Measurements from ENCODE around the gene SLC16A7.
"Not testable (repeated sequence)": the region's sequence is repeated elsewhere in the genome, so short reads cannot be mapped to it uniquely, and the experiment has no call there.

The SLC16A7 gene

DNA sequence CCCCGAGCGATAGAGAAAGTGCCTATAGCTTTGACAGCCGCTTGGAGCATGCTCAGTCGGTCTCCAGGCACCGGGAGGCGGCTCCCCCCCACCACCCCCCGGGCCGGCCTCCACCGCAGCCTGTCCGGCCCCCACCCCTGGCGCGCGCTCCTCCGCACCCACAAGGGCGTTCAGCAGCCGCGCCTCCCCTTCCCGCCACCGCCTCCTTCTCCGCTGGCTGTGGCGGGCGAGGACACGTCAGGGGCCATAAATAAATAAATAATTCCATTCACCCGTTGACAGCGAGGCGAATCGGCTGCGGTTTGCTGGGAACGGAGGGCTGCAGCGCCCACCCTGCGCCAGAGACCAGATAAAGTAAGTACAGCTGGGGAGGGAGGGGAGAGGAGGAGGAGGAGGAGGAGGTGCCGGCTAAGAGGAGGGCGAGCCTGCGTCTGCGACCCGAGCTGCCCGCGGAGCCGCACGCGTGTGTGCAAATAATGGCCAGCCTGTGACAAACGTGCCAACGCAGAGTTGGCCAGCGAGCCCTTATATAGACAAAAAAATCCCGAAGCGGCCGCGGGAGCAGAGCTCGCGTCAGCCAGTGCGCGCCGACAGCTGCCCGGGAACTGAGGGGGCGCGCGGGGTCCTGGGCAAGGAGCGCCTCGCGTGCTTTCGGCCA lies at the start of gene SLC16A7:
SLC16A7 (plus strand) TSS at position 147 of the 658 bp plus-strand sequence. CDS start 108,773 bp downstream, outside the sequence.
- peak; percentile 60 to 65 for DNase-seq (ENCODE audit: low read depth in 2 of 2)

- DNase-seq (ENCODE audit: low read depth in 2 of 2): no peak
Measured at GRCh38 chr12:59548930-59549329, 46.9 kb upstream of the SLC16A7 start.

DNA sequence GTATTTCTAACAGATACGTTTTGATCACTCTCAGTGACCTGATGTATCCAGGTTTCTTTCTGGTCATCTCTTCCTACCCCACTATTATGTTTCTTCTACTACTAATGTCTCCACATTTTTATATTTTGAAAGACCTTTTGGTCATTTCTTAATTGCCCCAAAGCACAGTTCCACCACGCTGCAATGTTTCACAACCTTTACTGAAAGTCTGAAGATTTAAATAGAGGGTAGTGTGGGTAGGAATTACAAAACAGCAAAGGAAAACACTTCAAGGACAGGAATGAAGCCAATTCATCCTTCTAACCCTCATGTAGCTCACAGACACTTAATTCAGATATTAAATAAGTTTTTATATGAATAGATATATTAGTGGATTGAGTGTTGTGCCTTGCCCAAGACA lies 36.1 kb upstream of the SLC16A7 start:
- no peak for DNase-seq (ENCODE audit: low read depth in 2 of 2)

- DNase-seq (ENCODE audit: low read depth in 2 of 2): no peak
Measured at GRCh38 chr12:59570145-59570544, 25.7 kb upstream of the SLC16A7 start.

DNA sequence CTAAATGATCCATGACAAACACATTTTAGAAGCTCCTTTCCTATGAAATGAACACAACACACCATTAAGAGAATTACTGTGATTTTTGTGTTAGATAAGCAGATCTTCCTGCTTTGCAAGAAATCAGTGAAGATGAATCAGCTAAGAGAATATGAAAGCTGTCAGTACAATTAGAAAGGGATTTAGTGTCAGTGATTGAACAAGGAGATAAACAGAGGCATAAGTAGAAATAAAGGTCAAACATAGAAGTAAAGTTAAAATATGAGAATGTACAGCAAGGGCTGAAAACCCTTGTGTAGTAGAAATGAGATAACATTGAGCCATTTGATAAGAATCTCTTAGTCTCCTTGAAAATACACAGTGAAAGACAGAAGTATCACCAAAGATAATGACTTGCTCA lies 21.4 kb upstream of the SLC16A7 start:
- no peak for DNase-seq (ENCODE audit: low read depth in 2 of 2)

DNA sequence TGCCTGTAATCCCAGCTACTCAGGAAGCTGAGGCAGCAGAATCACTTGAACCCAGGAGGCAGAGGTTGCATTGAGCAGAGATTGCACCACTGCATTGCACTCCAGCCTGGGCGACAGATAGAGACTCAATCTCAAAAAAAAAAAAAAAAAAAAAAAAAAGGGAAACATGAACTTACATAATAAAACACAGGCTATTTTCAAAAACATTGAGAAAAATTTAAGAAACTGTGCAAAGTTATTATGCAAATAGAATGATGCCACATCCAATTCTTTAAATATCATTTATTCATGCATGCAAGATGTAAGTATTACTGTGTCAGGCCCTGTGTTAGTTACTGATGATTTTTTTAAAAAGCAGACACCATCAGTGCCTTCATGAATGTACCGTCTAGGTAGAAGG lies 20.0 kb upstream of the SLC16A7 start:
- no peak for DNase-seq (ENCODE audit: low read depth in 2 of 2)

DNA sequence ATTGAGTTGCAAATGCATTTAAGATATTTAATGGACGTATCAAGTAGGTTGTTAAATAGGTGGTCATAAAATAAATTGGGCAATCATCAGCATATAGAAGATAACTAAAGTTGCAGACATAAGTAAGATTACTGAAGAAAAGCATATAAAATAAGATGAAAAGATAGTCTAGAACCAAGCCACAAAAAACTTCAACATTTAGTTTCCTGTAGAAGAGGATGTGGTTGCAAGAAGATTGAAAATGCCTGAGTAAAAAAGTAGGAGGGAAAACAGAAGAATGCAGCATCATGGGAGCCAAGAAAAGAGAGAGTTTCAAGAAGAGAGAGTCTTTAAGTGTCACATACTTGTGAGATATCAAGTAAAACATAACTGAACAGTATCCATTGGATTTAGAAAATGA lies 17.6 kb upstream of the SLC16A7 start:
- no peak for DNase-seq (ENCODE audit: low read depth in 2 of 2)

- no peak for DNase-seq (ENCODE audit: low read depth in 2 of 2)
Measured at GRCh38 chr12:59579631-59580030, 16.2 kb upstream of the SLC16A7 start.

DNA sequence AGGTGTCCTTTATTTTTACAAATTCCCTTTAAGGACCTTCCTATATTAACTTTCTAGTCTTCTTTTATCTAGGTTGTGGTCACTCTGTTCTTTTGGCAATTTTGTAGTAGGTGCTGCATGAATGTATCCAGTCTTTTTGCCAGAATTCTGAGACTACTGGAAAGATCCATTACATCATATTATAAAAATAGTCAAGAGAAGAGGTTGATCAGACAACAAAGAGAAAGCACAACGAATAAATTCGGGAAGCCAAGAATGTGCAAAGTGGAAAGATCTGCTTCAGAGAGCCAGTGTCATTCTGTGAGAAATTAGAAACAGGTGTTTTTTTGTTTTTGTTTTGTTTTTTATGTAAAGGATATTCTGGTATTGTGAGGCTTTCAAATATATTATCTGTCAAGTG lies 15.8 kb upstream of the SLC16A7 start:
- no peak for DNase-seq (ENCODE audit: low read depth in 2 of 2)

GRCh38 chr12:59583003-59583712 lies 12.7 kb upstream of the SLC16A7 start:
- no peak for DNase-seq (ENCODE audit: low read depth in 2 of 2)

DNA sequence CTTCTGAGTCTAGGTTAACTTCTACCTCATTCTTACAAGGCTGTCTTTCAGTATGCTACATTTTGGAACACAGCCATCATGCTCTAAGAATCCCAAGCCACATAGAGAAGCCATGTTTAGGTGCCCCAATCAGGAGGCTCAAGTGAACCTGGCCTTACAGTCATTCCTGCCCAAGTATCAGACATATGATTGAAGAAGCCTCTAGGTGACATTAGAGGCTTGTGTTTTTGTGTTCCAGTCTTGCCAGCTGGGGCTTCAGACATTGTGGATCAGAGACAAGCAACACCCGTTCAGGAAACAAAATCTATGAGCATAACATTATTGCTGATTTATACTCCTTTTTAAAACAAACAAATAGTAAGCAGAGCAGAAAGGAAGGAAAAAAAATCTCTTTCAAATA lies 8.1 kb upstream of the SLC16A7 start:
- DNase-seq (ENCODE audit: low read depth in 2 of 2): no peak

GRCh38 chr12:59593761-59594160 lies 2.1 kb upstream of the SLC16A7 start:
- no peak for DNase-seq (ENCODE audit: low read depth in 2 of 2)

DNA sequence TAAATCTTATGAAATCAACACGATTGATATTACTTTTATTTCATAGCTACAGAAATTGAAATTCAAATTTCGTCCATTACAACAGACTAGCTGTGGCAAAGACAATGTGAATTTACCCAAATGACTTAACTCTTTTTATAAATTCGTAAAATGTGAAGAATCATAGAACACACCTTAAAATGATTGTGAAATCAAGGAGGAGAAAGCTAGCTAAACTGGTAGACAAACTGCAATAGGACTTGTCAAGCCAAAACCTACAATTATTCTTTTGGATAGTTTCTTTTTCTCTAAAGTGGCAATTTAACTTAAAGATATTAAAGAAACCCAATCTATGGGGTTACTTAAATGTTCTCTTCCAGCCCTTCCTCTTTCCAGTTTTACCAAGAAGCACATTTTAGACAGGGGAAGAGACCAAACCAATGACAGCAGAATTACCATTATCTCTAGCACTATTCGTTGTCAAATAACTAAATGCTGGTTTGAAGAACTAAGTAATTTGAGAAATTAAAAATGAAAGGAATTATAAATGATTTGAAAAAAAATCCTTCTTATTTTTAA lies 807 bp upstream of the SLC16A7 start:
- no peak for DNase-seq (ENCODE audit: low read depth in 2 of 2)

- DNase-seq (ENCODE audit: low read depth in 2 of 2): no peak
Measured at GRCh38 chr12:59595565-59595882, 305 bp upstream of the SLC16A7 start.

GRCh38 chr12:59597385-59597781 lies 1.6 kb downstream of the SLC16A7 start:
- DNase-seq (ENCODE audit: low read depth in 2 of 2): peak; percentile 7 to 34

DNA sequence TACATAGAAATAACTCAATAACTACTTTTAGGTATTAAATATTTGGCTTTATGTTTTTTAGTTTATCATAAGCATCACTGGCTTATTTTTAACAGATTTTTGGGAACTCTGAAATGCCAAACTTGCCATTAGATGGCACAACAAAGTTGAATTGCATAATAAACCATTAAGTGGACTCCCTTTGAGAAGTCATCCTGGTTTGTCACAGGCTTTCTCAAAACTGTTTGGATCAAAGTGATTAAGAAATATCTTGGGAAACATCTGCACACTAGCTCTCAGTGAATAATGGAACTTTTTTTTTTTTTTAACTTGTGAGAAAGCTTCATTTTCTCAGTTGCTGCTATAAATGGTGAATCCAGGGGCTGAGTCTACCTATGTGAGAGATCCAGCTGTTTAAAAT lies 4.3 kb downstream of the SLC16A7 start:
- no peak for DNase-seq (ENCODE audit: low read depth in 2 of 2)

DNA sequence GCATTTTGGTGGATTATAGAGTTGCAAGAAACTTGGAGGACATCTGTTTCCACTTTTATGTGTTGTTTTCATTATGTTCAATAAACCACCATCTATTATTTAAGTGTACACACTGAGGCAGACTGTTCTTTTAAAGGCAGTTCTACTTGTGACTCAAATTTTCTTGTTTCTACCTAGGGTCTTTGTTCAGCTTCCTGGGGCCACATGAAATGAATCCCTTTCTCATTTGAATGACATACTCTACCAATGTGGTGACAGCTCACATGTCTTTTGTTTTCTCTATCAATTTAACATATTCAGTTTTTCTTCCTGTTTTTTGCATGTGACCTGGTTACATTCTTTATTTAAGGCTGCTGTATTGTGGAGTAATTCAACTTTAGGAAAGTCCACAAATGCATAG lies 7.9 kb downstream of the SLC16A7 start:
- DNase-seq (ENCODE audit: low read depth in 2 of 2): no peak

GRCh38 chr12:59612823-59613434 lies 17.1 kb downstream of the SLC16A7 start:
- not testable (repeated sequence) for DNase-seq (ENCODE audit: low read depth in 2 of 2)

GRCh38 chr12:59615392-59616165 lies 19.8 kb downstream of the SLC16A7 start:
- no peak for DNase-seq (ENCODE audit: low read depth in 2 of 2)

- DNase-seq (ENCODE audit: low read depth in 2 of 2): no peak
Measured at GRCh38 chr12:59619461-59620240, 23.8 kb downstream of the SLC16A7 start.

GRCh38 chr12:59620326-59620725 lies 24.5 kb downstream of the SLC16A7 start:
- DNase-seq (ENCODE audit: low read depth in 2 of 2): no peak
